ENCODE results near the gene TAF1B.
A peak's percentile ranks its signal among the peaks of the same experiment; 100 is the strongest.

Gene TAF1B

DNA sequence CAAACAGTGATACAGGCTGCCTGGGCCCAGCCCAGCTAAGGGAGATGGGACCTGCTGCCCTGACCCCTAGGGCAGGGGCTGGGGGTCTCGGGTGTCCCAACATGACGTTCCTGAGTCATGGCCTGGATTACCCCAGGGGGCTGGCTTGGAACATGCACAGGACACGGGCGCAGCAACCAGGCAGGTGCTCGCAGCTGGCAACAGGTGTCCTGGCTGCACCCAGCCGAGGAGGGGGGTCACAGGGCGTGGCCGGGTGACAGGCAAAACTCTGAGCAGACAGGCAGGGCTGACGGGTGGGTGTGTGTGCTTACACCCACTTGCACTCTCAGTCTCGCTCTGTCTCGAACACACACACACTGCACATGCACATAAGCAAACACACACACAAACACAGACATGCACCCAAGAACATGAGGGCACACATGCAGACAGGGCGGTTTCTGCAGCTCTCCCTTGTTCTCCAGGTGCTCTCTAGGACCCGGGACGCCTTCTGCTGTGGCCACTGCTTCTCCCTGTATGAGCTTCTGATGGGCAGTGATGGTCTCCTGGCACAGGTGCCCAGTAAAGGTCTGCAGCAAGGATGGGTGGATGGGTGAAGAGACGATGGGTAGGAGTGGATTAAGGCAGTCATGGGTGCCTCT, 33.7 kb upstream of the TAF1B start:
- TF ChIP-seq, protein P1, sequence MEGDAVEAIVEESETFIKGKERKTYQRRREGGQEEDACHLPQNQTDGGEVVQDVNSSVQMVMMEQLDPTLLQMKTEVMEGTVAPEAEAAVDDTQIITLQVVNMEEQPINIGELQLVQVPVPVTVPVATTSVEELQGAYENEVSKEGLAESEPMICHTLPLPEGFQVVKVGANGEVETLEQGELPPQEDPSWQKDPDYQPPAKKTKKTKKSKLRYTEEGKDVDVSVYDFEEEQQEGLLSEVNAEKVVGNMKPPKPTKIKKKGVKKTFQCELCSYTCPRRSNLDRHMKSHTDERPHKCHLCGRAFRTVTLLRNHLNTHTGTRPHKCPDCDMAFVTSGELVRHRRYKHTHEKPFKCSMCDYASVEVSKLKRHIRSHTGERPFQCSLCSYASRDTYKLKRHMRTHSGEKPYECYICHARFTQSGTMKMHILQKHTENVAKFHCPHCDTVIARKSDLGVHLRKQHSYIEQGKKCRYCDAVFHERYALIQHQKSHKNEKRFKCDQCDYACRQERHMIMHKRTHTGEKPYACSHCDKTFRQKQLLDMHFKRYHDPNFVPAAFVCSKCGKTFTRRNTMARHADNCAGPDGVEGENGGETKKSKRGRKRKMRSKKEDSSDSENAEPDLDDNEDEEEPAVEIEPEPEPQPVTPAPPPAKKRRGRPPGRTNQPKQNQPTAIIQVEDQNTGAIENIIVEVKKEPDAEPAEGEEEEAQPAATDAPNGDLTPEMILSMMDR (IDR thresholded peaks at IDR 0.05): no peak

DNA sequence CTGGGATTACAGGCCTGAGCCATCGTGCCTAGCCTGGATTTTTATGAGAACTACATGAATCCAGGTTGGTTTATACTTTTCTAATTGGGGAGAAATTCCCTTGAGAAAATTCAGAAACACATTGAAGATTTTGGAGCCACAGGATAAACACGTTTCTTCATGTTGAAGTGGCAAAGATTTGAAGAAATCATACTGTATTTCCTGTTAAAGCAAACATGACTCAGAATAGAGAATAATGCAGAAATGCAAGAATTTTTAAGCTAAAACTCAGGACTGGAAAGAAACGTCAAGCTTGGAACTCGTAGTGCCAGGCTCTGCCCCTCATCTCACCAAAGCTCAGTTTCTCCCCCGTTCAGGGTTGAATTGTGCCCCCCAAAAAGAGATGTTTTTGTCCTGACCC, 32.1 kb upstream of the TAF1B start:
- TF ChIP-seq, protein P1 (IDR thresholded peaks at IDR 0.05): no peak

DNA sequence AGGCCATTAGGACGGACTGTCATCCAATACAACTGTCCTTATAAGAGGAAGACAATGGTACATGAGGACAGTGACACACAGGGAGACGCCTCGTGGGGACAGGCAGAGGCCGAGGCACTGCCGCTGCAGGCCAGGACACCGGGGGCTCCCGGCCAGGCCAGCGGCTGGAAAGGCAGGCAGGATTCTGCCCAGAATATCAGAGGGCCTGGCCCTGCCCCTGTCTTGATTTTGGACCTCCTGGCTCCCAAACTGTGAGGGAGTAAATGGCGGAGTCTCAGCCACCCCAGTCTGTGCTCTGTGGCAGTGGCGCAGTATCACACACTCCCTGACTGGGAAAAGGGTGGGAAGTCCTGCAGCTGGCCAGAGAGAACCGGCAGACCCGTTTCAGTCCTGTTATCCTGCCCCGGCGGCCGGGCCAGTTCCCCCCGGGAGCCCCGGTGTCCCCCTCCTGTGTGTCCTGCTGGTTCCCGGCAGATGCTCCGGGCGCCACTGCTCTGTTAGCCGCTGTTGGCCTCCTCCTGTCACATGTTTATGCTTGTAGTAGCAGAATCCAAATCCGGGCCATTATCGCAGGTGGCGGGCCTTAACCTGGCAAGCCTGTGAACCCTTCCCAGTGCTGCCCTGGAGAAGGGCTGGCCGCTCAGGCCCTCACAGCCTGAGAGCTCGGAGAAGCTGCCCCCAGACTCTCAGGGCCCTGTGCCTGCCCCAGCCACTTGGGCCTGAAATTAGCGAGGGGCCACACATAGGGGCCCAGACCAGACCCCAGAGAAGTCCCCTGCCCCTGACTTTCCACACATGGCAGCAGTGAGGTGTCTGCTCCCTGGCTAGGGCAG, 31.4 kb upstream of the TAF1B start:
- TF ChIP-seq, protein P1 (IDR thresholded peaks at IDR 0.05): no peak

DNA sequence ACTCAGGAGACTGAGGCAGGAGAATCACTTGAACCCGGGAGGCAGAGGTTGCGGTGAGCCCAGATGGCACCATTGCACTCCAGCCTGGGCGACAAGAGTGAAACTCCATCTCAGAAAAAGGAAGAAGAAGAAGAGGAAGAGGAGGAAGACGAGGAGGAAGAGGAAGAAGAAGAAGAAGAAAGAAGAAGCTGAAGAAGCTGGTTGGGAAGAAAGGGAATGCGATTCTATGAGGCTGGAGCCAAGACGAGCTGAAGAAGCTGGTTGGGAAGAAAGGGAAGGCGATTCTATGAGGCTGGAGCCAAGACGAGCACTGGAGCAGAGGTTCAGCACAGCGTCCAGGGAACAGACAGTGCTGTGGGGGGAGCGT, 30.3 kb upstream of the TAF1B start:
- TF ChIP-seq, protein P1 (IDR thresholded peaks at IDR 0.05): no peak

DNA sequence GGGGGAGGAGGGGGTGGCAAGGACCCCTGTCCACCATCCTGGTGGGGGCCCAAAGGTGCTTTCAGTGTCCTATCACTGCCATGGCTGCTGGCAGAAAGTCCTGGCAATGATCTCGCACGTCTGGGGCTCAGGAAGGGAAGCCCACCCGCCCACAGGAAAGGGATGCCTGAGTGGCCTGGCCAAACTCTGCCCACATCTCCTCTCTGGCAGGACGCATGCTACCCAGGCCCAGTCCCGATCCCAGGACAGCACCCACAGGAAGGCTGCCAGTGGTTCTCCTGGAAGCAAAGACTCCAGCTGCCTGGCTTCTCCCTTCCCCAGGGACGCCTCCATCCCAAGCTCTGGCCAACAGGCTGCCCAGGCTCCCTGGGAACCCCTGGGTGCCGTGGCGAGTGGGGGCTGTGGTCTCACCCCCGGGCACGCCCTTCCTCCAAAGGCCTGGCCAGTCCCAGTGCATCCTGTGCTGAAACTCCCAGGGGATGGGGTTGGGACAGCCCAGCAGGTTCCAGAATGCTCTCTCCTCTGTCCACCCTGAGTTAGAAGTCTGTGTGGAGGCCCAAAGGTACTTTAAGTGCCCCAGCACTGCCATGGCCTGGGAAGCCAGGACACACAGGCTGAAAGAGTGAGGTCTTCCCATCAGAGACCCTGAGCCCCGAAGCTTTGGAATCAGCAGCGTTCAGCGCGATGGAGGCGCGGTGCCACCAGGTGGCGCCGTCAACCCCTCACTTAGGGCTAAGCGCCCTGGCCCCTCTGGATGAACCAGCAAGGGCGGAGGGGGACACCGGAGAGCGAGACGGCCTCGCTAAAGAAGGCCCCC, 29.8 kb upstream of the TAF1B start:
- TF ChIP-seq, protein P1 (IDR thresholded peaks at IDR 0.05): peak; percentile 88

DNA sequence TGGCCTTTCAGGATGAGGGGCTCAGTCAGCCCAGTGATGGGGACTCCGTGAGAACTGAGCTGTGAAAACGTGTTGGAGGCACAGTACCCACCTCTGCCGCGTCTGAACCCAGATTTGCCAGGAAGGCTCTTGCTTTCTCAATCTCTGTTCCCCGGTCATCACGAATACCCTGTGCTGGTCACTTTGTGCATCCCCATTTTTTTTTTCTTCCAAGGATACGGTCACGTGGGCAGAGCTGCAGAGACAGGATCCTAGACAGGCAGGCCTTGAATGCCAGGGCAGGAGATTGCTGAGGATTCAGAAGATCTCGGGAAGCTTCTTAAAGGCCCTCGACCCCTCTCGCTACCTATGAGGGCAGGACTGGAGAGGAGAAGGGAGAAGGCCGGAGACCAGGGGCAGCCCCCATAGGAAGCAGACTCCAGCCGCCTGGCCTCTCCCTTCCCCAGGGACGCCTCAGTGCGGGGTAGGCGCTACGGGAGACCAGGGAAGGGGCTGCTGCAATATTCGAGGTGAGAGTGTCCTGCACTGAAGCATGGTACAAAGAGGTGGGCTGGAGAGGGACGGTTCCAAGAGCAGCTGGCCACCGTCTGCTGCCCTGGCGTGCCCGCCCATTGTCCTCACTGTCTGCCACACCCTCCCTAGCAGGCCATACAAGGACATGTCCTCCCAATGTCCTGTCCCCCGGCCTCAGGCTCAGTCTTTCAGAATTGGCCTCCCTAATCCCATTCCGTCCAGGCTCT, 29.0 kb upstream of the TAF1B start:
- TF ChIP-seq, protein P1 (IDR thresholded peaks at IDR 0.05): peak; percentile 6; the same call in 1 of the 2 replicates

DNA sequence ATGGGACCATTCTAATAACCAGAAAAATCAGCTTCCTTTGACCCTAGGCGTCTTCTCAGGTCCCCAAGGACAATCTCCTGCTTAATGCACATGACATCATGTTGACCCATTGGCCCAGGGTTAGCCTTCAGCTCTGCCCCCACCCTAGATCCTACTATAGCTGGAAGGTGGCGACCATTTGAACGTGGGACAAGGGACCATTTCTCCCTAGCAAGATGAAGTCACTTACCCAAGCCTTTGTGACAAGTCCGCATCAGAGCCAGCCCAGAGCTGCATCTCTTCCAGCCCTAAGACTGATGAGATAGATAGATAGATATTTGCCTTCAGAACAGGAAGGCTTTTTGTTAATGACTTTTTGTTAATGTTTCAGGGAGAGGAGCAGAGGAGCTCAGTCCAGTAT, 28.2 kb upstream of the TAF1B start:
- TF ChIP-seq, protein P1 (IDR thresholded peaks at IDR 0.05): no peak
